ENCODE data around the gene CELF4. TPM values are rescaled to one million over a fixed set of nuclear protein-coding genes. Genes with fewer than 3 reads are reported as not detected.

CELF4 gene
- total RNA-seq, 2 donors from 2014 or later, result 3.3 to 4.7 TPM

- ATAC-seq (no peak), DNase-seq (no peak)
- Histone ChIP-seq H3K4me1 (no peaks in the 10 kb centered on the region), H3K4me3 (no peak overlapping the region), H3K27ac (no peak overlapping the region), H3K36me3 (replicated peaks in 1 of 2; ENCODE audit: insufficient read depth in 1 of 2, low read depth in 2 of 2) (no peaks in the 10 kb centered on the region), H3K27me3 (no peaks in the 10 kb centered on the region), H3K9me3 (no peaks in the 10 kb centered on the region)
- intact Hi-C loops (cut with DNase I), result no loop called here
- 67 to 78% methylated on average over 4 of the region's 4 CpGs for WGBS, 2 donors
- TF ChIP-seq CTCF (IDR thresholded peaks at IDR 0.05) (no peak), POLR2A (IDR thresholded peaks at IDR 0.05) (no peak)
These were observed 18.9 kb downstream of the CELF4 start for GRCh38 chr18:37546651-37547050.

GRCh38 chr18:37546272-37546537 lies 19.4 kb downstream of the CELF4 start:
- no peaks in the 10 kb centered on the region for H3K9me3 ChIP-seq
- no peak overlapping the region for H3K4me3 ChIP-seq
- TF ChIP-seq POLR2A (IDR thresholded peaks at IDR 0.05), result no peak
- no peaks in the 10 kb centered on the region for H3K36me3 ChIP-seq (replicated peaks in 1 of 2; ENCODE audit: insufficient read depth in 1 of 2, low read depth in 2 of 2)
- intact Hi-C loops (cut with DNase I), result no loop called here
- DNase-seq (no peak), ATAC-seq (no peak)
- 67 to 74% methylated on average over 5 of the region's 5 CpGs for WGBS, 2 donors
- H3K27ac ChIP-seq, result no peak overlapping the region
- H3K4me1 ChIP-seq, result no peaks in the 10 kb centered on the region
- no peaks in the 10 kb centered on the region for H3K27me3 ChIP-seq

- H3K4me1 ChIP-seq, result no peaks in the 10 kb centered on the region
- H3K27ac ChIP-seq, result no peak overlapping the region
- 64 to 67% methylated on average over 16 to 19 of the region's 19 CpGs for WGBS, 2 donors
- no peaks in the 10 kb centered on the region for H3K36me3 ChIP-seq (replicated peaks in 1 of 2; ENCODE audit: insufficient read depth in 1 of 2, low read depth in 2 of 2)
- H3K4me3 ChIP-seq, result no peak overlapping the region
- ATAC-seq (no peak), DNase-seq (no peak)
- intact Hi-C loops (cut with DNase I), result no loop called here
- TF ChIP-seq CTCF (IDR thresholded peaks at IDR 0.05), result no peak
- no peak for TF ChIP-seq POLR2A (IDR thresholded peaks at IDR 0.05)
- no peaks in the 10 kb centered on the region for H3K9me3 ChIP-seq
- no peaks in the 10 kb centered on the region for H3K27me3 ChIP-seq
These were observed 19.9 kb downstream of the CELF4 start for GRCh38 chr18:37545461-37546271.

- WGBS, 2 donors, result 55 to 59% methylated on average over 5 of the region's 5 CpGs
- ATAC-seq, result no peak
- TF ChIP-seq CTCF (IDR thresholded peaks at IDR 0.05) (no peak), POLR2A (IDR thresholded peaks at IDR 0.05) (no peak)
- no peaks in the 10 kb centered on the region for H3K36me3 ChIP-seq (replicated peaks in 1 of 2; ENCODE audit: insufficient read depth in 1 of 2, low read depth in 2 of 2)
- H3K4me3 ChIP-seq, result no peak overlapping the region
- no peak overlapping the region for H3K27ac ChIP-seq
- DNase-seq, result no peak
- intact Hi-C loops (cut with DNase I), result no loop called here
- H3K4me1 ChIP-seq, result no peaks in the 10 kb centered on the region
- H3K9me3 ChIP-seq, result no peaks in the 10 kb centered on the region
- H3K27me3 ChIP-seq, result no peaks in the 10 kb centered on the region
These were observed 20.9 kb downstream of the CELF4 start for GRCh38 chr18:37544713-37545112.

- H3K36me3 ChIP-seq (replicated peaks in 1 of 2; ENCODE audit: insufficient read depth in 1 of 2, low read depth in 2 of 2), result no peaks in the 10 kb centered on the region
- no peak overlapping the region for H3K27ac ChIP-seq
- ATAC-seq (no peak), DNase-seq (no peak)
- WGBS, 2 donors, result 51 to 59% methylated on average over 10 of the region's 10 CpGs
- no peaks in the 10 kb centered on the region for H3K27me3 ChIP-seq
- H3K9me3 ChIP-seq, result no peaks in the 10 kb centered on the region
- TF ChIP-seq CTCF (IDR thresholded peaks at IDR 0.05) (no peak), POLR2A (IDR thresholded peaks at IDR 0.05) (no peak)
- intact Hi-C loops (cut with DNase I), result no loop called here
- H3K4me3 ChIP-seq, result no peak overlapping the region
- no peaks in the 10 kb centered on the region for H3K4me1 ChIP-seq
These were observed 21.4 kb downstream of the CELF4 start for GRCh38 chr18:37544217-37544616.

All from body of pancreas (tissue), 4 donors.